CD4-positive, alpha-beta T cell treated with Interleukin-2 at 100 ng/mL for 4 hours (primary cell): Measurements from ENCODE around the gene WWP2.
"Not testable (repeated sequence)": the region's sequence is repeated elsewhere in the genome, so short reads cannot be mapped to it uniquely, and the experiment has no call there.

Experiments used
- DNase-seq: peaks from one replicate; pipeline ENCODE4 v3.0.0-alpha.2; 2020; ENCODE audit warnings: low spot score

The WWP2 gene

DNA sequence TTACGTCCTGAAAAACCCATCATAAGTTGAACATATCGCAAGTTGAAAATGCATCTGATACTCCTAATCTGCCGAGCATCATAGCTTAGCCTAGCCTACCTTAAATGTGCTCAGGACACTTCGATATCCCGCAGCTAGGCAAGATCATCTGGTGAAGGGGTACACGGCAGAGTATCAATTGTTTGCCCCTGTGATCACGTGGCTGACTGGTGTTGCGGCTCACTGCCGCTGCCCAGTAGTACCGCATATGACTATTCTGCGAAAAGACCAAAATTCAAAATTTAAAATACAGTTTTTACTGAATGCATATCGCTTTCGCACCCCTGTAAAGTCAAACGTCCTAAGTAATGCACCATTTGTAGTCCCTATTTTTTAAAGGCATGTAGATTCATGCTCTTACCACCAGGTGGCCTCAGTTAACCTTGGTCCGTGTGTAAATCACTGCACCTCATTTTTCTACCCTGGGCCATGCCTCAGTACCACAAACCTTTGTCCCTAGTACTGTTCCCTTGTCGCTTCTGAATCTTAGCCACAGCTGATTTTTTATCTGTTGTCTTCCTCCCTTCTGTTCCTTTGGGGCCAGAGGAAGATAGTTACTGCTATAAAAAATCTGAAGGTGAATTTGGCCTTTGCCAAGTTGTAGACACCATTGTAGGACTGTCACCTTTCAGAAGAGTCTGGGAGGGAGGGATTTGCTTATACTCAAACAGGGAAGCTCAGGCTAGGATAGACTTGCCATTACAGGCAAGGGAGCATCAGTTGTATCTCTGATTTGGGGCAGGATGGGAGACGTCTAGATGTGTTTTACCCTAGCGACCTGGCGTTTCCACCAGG lies 34.4 kb downstream of the WWP2 start:
- DNase-seq: peak; percentile 50

DNA sequence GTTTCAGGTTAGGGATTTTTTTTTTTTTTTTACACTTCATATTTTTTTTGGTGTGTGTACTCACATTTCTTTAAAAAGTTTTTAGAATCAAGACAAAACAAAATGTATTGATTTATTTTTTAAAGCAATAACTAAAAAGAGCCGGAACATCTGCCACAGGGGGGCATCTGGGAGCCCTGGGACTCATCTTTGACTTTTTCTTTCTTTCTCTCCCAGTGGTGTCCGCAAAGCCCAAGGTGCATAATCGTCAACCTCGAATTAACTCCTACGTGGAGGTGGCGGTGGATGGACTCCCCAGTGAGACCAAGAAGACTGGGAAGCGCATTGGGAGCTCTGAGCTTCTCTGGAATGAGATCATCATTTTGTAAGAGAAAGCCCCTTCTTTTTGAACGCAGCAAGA lies 36.3 kb downstream of the WWP2 start:
- no peak for DNase-seq

GRCh38 chr16:69799611-69800031 lies 37.5 kb downstream of the WWP2 start:
- DNase-seq: no peak

DNA sequence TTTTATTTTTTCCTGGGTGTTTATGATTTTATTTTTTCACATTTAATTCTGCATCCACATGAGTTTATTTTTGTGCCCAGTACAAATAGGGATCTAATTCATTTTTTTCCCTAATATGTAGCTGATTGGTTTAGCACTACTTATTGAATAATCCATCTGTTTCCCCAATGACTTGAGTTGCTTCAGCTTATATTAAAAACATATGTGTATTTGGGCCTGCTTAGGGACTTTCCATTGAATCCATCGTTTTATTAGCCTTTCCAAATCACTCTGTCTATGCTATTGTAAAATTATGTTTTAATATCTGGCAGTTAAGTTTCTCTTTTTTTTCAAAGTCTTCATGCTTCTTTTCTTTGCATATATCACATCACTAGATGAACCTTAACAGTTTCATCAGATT lies 42.2 kb downstream of the WWP2 start:
- DNase-seq: no peak

DNA sequence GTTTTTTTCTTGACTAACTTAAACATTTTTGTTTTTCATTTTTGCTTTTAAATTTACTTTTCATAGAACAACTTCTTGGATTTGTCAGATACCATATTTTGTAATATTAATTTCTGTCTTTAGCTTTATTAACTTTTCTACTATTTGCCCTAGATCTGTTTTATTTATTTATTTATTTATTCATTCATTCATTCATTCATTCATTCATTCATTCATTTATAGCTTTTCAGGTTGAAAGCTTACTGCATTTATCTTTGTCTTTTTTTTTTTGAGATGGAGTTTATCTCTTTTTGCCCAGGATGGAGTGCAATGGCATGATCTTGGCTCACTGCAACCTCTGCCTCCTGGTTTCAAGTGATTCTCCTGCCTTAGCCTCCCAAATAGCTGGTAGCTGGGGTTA lies 44.6 kb downstream of the WWP2 start:
- DNase-seq: not testable (repeated sequence)

DNA sequence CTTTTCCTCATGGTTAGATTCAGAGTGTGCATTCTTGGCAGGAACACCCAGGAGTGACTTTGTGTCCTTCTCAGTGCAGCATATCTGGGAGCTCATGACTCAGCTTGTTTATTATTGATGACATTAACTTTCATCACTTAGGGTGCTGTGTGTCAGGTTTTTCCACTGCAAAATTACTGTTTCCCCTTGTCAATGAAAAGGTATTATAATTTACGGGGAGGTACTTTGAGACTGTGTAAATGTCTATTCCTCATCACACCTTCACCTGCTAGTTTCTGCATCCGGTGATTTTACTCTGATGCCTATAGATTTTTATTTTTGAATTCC lies 50.5 kb downstream of the WWP2 start:
- no peak for DNase-seq

DNA sequence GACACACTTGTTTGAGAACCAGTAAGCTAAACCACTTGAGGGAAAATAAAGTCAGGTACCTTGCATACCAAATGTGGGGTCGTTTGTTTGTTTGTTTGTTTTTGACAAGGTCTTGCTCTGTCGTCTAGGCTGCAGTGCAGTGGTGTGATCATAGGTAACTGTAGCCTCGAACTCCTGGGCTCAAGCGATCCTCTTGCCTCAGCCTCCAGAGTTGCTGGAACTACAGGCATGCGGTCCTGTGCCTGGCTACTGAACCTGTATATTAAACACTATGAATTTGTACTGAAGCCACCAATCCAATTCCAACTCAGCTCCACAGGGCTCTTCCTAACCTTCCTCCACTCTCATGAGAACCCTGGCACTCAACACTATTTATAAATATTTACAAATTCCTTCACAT lies 51.9 kb downstream of the WWP2 start:
- no peak for DNase-seq

DNA sequence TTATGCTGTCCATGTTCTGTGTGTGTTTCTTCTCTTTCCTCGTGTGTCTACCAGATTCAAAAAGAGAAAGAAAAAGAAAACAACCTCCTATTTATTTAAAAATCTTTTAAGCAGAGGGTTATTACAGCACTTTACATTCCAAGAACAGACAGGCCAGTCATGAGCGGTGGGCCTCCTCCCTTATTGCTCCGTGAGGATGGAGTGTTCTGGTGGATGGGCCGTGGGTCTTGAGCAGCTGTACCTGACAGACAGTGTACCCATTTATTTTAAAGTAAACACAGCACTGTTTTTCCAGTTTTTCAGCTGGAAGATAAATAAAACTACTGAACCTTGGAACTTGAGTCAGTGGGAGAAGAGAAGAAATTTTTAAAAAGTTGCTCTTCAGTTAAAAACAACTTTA lies 52.4 kb downstream of the WWP2 start:
- DNase-seq: no peak

DNA sequence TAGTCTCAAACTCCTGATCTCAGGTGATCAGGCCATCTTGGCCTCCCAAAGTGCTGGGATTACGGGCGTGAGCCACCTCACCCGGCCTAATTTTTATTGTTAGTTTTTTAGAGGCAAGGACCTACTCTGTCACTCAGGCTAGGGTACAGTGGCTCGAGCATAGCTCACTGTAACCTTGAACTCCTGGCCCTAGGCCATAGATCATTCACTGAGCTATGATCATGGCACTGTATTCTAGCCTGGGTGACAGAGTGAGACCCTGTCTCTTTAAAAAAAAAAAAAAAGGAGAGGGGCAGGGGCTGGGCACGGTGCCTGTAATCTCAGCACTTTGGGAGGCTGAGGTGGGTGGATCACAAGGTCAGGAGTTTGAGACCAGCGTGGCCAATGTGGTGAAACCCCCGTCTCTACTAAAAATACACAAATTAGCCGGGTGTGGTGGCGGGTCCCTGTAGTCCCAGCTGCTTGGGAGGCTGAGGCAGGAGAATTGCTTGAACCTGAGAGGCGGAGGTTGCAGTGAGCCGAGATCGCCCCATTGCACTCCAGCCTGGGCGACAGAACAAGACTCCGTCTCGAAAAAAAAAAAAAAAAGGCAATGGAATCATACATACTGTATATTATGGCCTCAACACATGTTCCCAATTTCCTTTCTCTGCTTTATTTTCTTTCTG lies 53.2 kb downstream of the WWP2 start:
- DNase-seq: not testable (repeated sequence)

GRCh38 chr16:69816996-69817395 lies 54.9 kb downstream of the WWP2 start:
- DNase-seq: no peak

GRCh38 chr16:69818891-69819545 lies 56.9 kb downstream of the WWP2 start:
- DNase-seq: no peak

GRCh38 chr16:69820926-69821541 lies 58.9 kb downstream of the WWP2 start:
- no peak for DNase-seq

- DNase-seq: no peak
These were observed 59.7 kb downstream of the WWP2 start for GRCh38 chr16:69821844-69822173.

GRCh38 chr16:69822174-69822935 lies 60.2 kb downstream of the WWP2 start:
- DNase-seq: no peak

DNA sequence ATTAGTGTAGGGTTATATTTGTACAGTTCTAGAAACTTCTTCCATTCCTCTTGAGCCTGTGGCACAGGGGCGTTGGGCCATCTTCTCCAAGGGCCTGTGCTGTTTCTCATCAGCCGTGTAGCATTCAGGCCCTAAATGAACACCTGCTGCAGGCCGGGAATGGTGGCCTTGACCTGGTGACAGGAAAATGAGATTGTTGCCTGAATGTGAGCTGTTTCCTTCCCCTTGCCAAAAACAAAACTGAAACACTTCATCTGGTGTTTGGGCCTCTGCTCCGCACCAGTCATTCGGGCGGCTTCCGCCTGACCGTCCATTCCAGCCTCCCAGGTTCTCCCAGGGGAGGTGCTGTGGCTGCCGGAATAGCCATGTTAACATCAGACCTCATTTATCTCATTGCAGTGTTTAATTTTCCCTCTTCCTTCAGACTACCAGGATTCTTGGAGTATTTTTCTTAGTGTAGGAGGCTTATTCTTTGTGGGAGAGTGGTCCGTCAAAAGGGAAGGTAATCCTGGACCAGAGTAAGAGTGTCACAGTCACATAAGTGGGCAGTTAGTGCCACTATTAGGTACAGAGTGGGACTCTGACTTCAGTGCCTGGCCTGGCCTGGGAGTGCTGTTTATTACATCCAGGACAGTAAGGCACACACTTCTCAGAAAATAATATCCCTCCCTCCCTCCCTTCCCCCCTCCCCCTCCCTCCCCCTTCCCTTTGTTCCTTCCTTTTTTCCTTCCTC lies 61.9 kb downstream of the WWP2 start:
- no peak for DNase-seq

DNA sequence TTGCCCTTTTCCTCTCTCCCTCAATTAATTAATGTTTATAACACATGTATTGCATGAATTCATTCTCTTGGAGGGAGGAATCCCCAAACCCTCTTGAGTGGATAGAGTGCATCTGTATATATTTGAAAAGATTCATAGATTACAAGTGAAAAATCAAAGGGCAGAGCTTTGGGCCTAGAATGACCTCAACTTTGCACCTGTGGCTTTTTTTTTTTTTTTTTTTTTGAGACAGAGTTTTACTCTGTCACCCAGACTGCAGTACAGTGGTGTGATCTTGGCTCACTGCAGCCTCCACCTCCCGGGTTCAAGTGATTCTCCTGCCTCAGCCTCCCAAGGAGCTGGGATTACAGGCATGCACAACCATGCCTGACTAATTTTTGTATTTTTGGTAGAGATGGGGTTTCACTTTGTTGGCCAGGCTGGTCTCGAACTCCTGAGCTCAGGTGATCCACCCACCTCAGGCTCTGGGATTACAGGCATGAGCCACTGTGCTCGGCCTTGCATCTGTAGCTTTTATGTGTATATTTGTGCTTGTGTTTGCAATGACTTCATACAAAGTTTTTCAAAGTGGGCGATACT lies 62.5 kb downstream of the WWP2 start:
- DNase-seq: not testable (repeated sequence)

- no peak for DNase-seq
These were observed 65.4 kb downstream of the WWP2 start for GRCh38 chr16:69827524-69827923.

- DNase-seq: no peak
These were observed 67.2 kb downstream of the WWP2 start for GRCh38 chr16:69829338-69829737.

GRCh38 chr16:69830146-69830533 lies 68.0 kb downstream of the WWP2 start:
- DNase-seq: no peak

GRCh38 chr16:69830534-69831211 lies 68.5 kb downstream of the WWP2 start:
- no peak for DNase-seq
